ENCODE measurements around the gene FKBP14. TPM values are rescaled to one million over a fixed set of nuclear protein-coding genes. Genes with fewer than 3 reads are reported as not detected.

FKBP14 gene
- total and polyA plus RNA-seq, 9 of the 15 experiments (the other 6 are each of a cell fraction or from before 2014, with no cell fraction given) = 5.3 to 27.9 (median 14.3) TPM

- TF ChIP-seq KLF13 (tag; IDR thresholded peaks at IDR 0.05; ENCODE audit: borderline replicate concordance, low read depth) (peak; percentile 69; the same call in 1 of the 2 replicates), UBTF (IDR thresholded peaks at IDR 0.05; ENCODE audit: borderline replicate concordance in 1 of 2, low read depth in 2 of 2, low read length in 2 of 2) (peak in 1 of 2 experiments; percentile 47; a peak in 1 of 4 replicates), PURB (CRISPR knock-in tag; IDR thresholded peaks at IDR 0.05; ENCODE audit: low read depth) (no peak), ZNF143 (CRISPR knock-in tag; IDR thresholded peaks at IDR 0.05) (peak; percentile 54; the same call in 1 of the 2 replicates), FOXO4 (CRISPR knock-in tag; IDR thresholded peaks at IDR 0.05) (no peak), GATAD2A (IDR thresholded peaks at IDR 0.05) (no peak), HINFP (tag; conservative IDR thresholded peaks at IDR 0.05; ENCODE audit: low read depth) (peak; percentile 66; the same call in 1 of the 2 replicates), KAT7 (CRISPR knock-in tag; IDR thresholded peaks at IDR 0.05; ENCODE audit: borderline replicate concordance) (no peak; the same call in 1 of the 2 replicates), TEAD2 (tag; IDR thresholded peaks at IDR 0.05) (no peak), XRCC5 (IDR thresholded peaks at IDR 0.05; ENCODE audit: low read depth, low read length) (peak; percentile 70; the same call in 1 of the 2 replicates), KDM2B (CRISPR knock-in tag; IDR thresholded peaks at IDR 0.05) (peak; percentile 29; the same call in 1 of the 2 replicates), KDM5B (IDR thresholded peaks at IDR 0.05; ENCODE audit: insufficient replicate concordance, low read depth, low read length) (peak; percentile 73), HOXB6 (CRISPR knock-in tag; IDR thresholded peaks at IDR 0.05; ENCODE audit: borderline replicate concordance) (no peak), FOXK2 (conservative IDR thresholded peaks at IDR 0.05 in 1 of 2, IDR thresholded peaks at IDR 0.05 in 1 of 2; ENCODE audit: low read depth in 2 of 2) (no peak), CBFA2T2 (conservative IDR thresholded peaks at IDR 0.05) (no peak), ZNF561 (CRISPR knock-in tag; conservative IDR thresholded peaks at IDR 0.05) (no peak), EGR1 (conservative IDR thresholded peaks at IDR 0.05) (no peak; the same call in 1 of the 2 replicates), SMC3 (conservative IDR thresholded peaks at IDR 0.05; ENCODE audit: insufficient read depth, low read depth, low read length) (no peak), NCOA6 (IDR thresholded peaks at IDR 0.05) (no peak), HCFC1 (IDR thresholded peaks at IDR 0.05; ENCODE audit: low read depth, low read length) (peak; percentile 89), TARDBP (IDR thresholded peaks at IDR 0.05) (0 out of 2 replicates have a peak, but pooled peaks have one; percentile 41), JUNB (CRISPR knock-in tag; conservative IDR thresholded peaks at IDR 0.05) (no peak)
- TF ChIP-seq, protein P1, sequence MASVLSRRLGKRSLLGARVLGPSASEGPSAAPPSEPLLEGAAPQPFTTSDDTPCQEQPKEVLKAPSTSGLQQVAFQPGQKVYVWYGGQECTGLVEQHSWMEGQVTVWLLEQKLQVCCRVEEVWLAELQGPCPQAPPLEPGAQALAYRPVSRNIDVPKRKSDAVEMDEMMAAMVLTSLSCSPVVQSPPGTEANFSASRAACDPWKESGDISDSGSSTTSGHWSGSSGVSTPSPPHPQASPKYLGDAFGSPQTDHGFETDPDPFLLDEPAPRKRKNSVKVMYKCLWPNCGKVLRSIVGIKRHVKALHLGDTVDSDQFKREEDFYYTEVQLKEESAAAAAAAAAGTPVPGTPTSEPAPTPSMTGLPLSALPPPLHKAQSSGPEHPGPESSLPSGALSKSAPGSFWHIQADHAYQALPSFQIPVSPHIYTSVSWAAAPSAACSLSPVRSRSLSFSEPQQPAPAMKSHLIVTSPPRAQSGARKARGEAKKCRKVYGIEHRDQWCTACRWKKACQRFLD (CRISPR knock-in tag; IDR thresholded peaks at IDR 0.05) = no peak
These were observed 1.8 kb upstream of the FKBP14 start, which contains the start of gene PLEKHA8 (continued) for GRCh38 chr7:30028216-30028748.
